HFF-Myc (cell line): ENCODE results near the gene C1R.
"Not testable (repeated sequence)": the region's sequence is repeated elsewhere in the genome, so short reads cannot be mapped to it uniquely, and the experiment has no call there.

Source experiments
- DNase-seq: peaks from one replicate; pipeline ENCODE4 v3.0.0-alpha.2; 2011; ENCODE audit warnings: low read depth; ENCODE audit errors: extremely low read depth
- H3K4me3 ChIP-seq: replicated peaks from 2 replicates; pipeline ENCODE4 v1.5.1; 2011; ENCODE audit warnings: low read depth, mild to moderate bottlenecking, control low read depth, low read length
- TF ChIP-seq, protein P1 (sequence below): IDR thresholded peaks from 2 replicates; pipeline ENCODE4 v1.5.1; 2012; ENCODE audit warnings: mild to moderate bottlenecking, low read depth, low read length, control low read depth; ENCODE audit errors: missing control alignments

C1R gene

GRCh38 chr12:7045913-7046312 lies 46.3 kb downstream of the C1R start:
- H3K4me3 ChIP-seq: no peak overlapping the region
- no peak for DNase-seq
- TF ChIP-seq, protein P1, sequence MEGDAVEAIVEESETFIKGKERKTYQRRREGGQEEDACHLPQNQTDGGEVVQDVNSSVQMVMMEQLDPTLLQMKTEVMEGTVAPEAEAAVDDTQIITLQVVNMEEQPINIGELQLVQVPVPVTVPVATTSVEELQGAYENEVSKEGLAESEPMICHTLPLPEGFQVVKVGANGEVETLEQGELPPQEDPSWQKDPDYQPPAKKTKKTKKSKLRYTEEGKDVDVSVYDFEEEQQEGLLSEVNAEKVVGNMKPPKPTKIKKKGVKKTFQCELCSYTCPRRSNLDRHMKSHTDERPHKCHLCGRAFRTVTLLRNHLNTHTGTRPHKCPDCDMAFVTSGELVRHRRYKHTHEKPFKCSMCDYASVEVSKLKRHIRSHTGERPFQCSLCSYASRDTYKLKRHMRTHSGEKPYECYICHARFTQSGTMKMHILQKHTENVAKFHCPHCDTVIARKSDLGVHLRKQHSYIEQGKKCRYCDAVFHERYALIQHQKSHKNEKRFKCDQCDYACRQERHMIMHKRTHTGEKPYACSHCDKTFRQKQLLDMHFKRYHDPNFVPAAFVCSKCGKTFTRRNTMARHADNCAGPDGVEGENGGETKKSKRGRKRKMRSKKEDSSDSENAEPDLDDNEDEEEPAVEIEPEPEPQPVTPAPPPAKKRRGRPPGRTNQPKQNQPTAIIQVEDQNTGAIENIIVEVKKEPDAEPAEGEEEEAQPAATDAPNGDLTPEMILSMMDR: no peak

GRCh38 chr12:7042842-7043241 lies 49.4 kb downstream of the C1R start:
- TF ChIP-seq, protein P1: peak; percentile 20
- no peak for DNase-seq
- no peak overlapping the region for H3K4me3 ChIP-seq

DNA sequence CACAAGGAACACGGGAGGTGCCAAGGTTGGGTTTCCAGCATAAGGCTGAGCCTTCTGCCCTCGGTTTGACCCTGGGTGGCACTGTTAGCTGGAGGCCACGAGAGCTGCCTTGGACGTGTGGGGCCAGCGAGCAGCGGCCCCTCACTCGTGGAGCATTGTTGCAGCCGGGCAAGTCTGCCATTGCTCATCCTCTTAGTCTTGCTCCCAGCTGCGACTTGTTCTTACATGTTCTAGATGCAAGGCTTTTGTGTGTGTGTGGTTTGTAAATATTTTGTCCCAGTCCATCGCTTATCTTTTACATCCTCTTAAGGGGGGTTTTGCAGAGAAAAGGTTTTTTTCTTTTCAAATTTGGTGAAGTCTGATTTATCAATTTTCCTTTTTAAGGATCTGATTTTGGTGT lies 52.8 kb downstream of the C1R start:
- no peak overlapping the region for H3K4me3 ChIP-seq
- TF ChIP-seq, protein P1: no peak

DNA sequence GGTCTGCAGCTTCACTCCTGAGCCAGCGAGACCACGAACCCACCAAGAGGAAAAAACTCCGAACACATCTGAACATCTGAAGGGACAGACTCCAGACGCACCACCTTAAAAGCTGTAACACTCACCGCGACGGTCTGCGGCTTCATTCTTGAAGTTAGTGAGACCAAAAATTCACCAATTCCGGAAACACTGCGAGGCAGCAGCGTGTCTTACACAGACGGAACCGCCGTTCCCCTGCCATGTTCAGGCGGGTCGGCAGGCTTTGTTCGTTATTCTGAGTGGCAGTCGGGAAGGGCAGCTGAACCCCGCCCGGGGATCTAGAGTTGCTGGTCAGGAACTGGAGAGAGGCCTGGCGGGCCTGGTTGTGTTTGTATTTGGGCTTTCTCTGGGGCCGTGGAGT lies 53.7 kb downstream of the C1R start:
- no peak overlapping the region for H3K4me3 ChIP-seq
- DNase-seq: no peak
- TF ChIP-seq, protein P1: no peak

More for the DNA sequence above, 52.8 kb downstream of the C1R start:
- no peak for DNase-seq

DNA sequence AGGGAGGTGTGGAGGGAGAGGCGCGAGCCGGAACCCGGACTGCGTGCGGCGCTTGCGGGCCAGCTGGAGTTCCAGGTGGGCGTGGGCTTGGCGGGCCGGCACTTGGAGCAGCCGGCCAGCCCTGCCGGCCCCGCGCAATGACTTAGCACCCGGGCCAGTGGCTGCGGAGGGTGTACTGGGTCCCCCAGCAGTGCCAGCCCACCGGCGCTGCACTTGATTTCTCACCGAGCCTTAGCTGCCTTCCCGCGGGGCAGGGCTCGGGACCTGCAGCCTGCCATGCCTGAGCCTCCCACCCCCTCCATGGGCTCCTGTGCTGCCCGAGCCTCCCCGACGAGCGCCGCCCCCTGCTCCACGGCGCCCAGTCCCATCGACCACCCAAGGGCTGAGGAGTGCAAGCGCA lies 54.8 kb downstream of the C1R start:
- H3K4me3 ChIP-seq, DNase-seq: not testable (repeated sequence)

- TF ChIP-seq, protein P1: no peak
- no peak overlapping the region for H3K4me3 ChIP-seq
- DNase-seq: no peak
Observed at GRCh38 chr12:7035463-7035862, 56.8 kb downstream of the C1R start.

DNA sequence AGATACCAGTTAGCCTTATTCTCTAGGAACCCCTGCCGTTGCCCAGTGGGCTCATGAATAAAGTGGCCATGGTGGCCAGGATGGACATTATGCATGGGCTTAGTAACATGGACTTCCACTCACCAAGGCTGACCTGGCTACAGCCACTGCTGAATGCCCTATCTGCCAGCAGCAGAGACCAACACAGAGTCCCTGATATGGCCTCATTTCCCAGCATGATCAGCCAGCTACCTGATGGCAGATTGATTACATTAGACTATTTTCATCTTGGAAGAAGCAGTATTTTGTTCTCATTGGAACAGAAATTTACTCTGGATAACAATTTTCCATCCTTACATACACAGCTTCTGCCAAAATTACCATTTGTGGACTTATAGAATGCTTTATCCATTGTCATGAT lies 57.8 kb downstream of the C1R start:
- no peak overlapping the region for H3K4me3 ChIP-seq
- DNase-seq: no peak
- TF ChIP-seq, protein P1: no peak

GRCh38 chr12:7032990-7033389 lies 59.3 kb downstream of the C1R start:
- DNase-seq: no peak
- TF ChIP-seq, protein P1: no peak
- H3K4me3 ChIP-seq: no peak overlapping the region
